Trophoblast cell (in vitro differentiated cells and primary cell): Measurements from ENCODE around the gene CFAP20DC.
A peak's percentile ranks its signal among the peaks of the same experiment; 100 is the strongest.
"Not testable (repeated sequence)": the region's sequence is repeated elsewhere in the genome, so short reads cannot be mapped to it uniquely, and the experiment has no call there.

Experiments used
- DNase-seq, 2 donors: peaks; one replicate each; pipeline ENCODE4 v3.0.0-alpha.2; 2016
- H2AFZ ChIP-seq: 2 replicates; pipeline ENCODE4 v1.6.1; 2013; ENCODE audit warnings: low read length, moderate library complexity, mild to moderate bottlenecking; ENCODE audit not compliant: insufficient read depth, poor library complexity
- H2AK5ac ChIP-seq: 2 replicates; pipeline ENCODE4 v1.6.1; 2013; ENCODE audit warnings: mild to moderate bottlenecking, low read length
- H2BK120ac ChIP-seq: 2 replicates; pipeline ENCODE4 v1.6.1; 2013; ENCODE audit warnings: low read length, mild to moderate bottlenecking, moderate library complexity; ENCODE audit not compliant: insufficient read depth, poor library complexity
- H2BK12ac ChIP-seq: 2 replicates; pipeline ENCODE4 v1.6.1; 2013; ENCODE audit warnings: mild to moderate bottlenecking, low read length, moderate library complexity
- H2BK5ac ChIP-seq: 2 replicates; pipeline ENCODE4 v1.6.1; 2013; ENCODE audit warnings: low read length, low read depth, moderate library complexity, mild to moderate bottlenecking; ENCODE audit not compliant: poor library complexity
- H3K14ac ChIP-seq: 2 replicates; pipeline ENCODE4 v1.6.1; 2013; ENCODE audit warnings: mild to moderate bottlenecking, low read length
- H3K18ac ChIP-seq: 2 replicates; pipeline ENCODE4 v1.6.1; 2013; ENCODE audit warnings: mild to moderate bottlenecking, low read length
- H3K23ac ChIP-seq: 2 replicates; pipeline ENCODE4 v1.6.1; 2013; ENCODE audit warnings: low read length
- H3K27ac ChIP-seq: 2 replicates; pipeline ENCODE4 v1.5.1; 2013; ENCODE audit warnings: low read depth, mild to moderate bottlenecking, inconsistent platforms, low read length, moderate library complexity
- H3K27me3 ChIP-seq: 2 replicates; pipeline ENCODE4 v1.6.1; 2013; ENCODE audit warnings: inconsistent platforms, mild to moderate bottlenecking, low read length, moderate library complexity; ENCODE audit not compliant: insufficient read depth
- H3K36me3 ChIP-seq, 2 experiments: 1 replicate in 1 of 2; 2 replicates in 1 of 2; pipeline ENCODE4 v1.6.1; 2013; ENCODE audit warnings: low read length in 2 of 2, mild to moderate bottlenecking in 2 of 2, moderate library complexity in 1 of 2; ENCODE audit not compliant: insufficient read depth in 2 of 2, control insufficient read depth in 1 of 2
- H3K4ac ChIP-seq: 2 replicates; pipeline ENCODE4 v1.6.1; 2013; ENCODE audit warnings: low read depth, mild to moderate bottlenecking, low read length, moderate library complexity
- H3K4me1 ChIP-seq, 2 experiments: 1 replicate in 1 of 2; 2 replicates in 1 of 2; pipeline ENCODE4 v1.6.1; 2013; ENCODE audit warnings: low read length in 2 of 2, mild to moderate bottlenecking in 2 of 2, moderate library complexity in 1 of 2; ENCODE audit not compliant: insufficient read depth in 2 of 2, control insufficient read depth in 1 of 2
- H3K4me2 ChIP-seq: 2 replicates; pipeline ENCODE4 v1.6.1; 2013; ENCODE audit warnings: inconsistent platforms, mild to moderate bottlenecking, low read length, moderate library complexity
- H3K4me3 ChIP-seq: 2 replicates; pipeline ENCODE4 v1.5.1; 2013; ENCODE audit warnings: mild to moderate bottlenecking, low read depth, low read length, inconsistent platforms
- H3K79me1 ChIP-seq: one replicate; pipeline ENCODE4 v1.6.1; 2013; ENCODE audit warnings: low read length
- H3K79me2 ChIP-seq: 2 replicates; pipeline ENCODE4 v1.6.1; 2013; ENCODE audit warnings: low read length, mild to moderate bottlenecking; ENCODE audit not compliant: control insufficient read depth, insufficient read depth, poor library complexity
- H3K9ac ChIP-seq: 2 replicates; pipeline ENCODE4 v1.6.1; 2013; ENCODE audit warnings: mild to moderate bottlenecking, low read length
- H3K9me3 ChIP-seq: 2 replicates; pipeline ENCODE4 v1.6.1; 2013; ENCODE audit warnings: low read depth, mild to moderate bottlenecking, control low read depth, inconsistent platforms, low read length; ENCODE audit not compliant: insufficient read depth
- H4K12ac ChIP-seq: 2 replicates; pipeline ENCODE4 v1.6.1; 2013; ENCODE audit warnings: low read depth, mild to moderate bottlenecking, low read length, moderate library complexity
- H4K8ac ChIP-seq: 2 replicates; pipeline ENCODE4 v1.6.1; 2013; ENCODE audit warnings: low read depth, mild to moderate bottlenecking, low read length, moderate library complexity
- H4K91ac ChIP-seq: one replicate; pipeline ENCODE4 v1.6.1; 2013; ENCODE audit warnings: low read depth, mild to moderate bottlenecking, low read length, moderate library complexity
- WGBS: extraction: QIAGEN DNeasy Blood & Tissue Kit; methylation state at CpG from one replicate; pipeline ENCODE4 v1.1.7; 2013; ENCODE audit warnings: missing lambda C conversion rate; ENCODE audit not compliant: insufficient read length, insufficient coverage; ENCODE audit errors: extremely low coverage; 5-methylcytosine and 5-hydroxymethylcytosine counted together

The CFAP20DC gene

DNA sequence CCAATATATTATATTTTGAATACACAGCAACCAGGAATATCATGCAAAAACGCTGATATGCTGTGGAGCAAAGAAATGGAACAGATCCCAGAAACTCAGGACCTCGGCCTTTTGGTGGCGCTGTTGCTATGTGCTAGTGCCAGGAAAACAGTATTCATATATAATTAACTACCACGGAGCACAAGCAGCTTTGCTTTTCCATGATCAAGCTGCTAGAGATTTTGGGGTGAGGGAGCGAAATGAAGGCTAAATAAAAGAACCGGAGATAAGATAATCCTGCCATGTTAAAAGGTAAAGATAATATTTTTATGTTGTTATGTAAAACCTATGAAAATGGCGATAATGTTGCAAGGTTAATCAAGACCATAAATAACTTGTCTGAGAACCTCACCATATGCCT lies 225.5 kb downstream of the CFAP20DC start:
- H3K79me1 ChIP-seq = no peaks in the 10 kb centered on the region
- no peak overlapping the region for H3K18ac ChIP-seq
- no peaks in the 10 kb centered on the region for H3K79me2 ChIP-seq
- WGBS = no CpG with 5 or more reads among the region's 7 CpGs
- no peak overlapping the region for H2BK12ac ChIP-seq
- no peaks in the 10 kb centered on the region for H3K4me1 ChIP-seq
- H3K4ac ChIP-seq = no peak overlapping the region
- peak; percentile 30 to 43 for DNase-seq
- no peaks in the 10 kb centered on the region for H3K9me3 ChIP-seq
- no peak overlapping the region for H2BK5ac ChIP-seq
- H4K12ac ChIP-seq = no peak overlapping the region
- H3K36me3 ChIP-seq = no peaks in the 10 kb centered on the region
- no peak overlapping the region for H3K4me2 ChIP-seq
- no peak overlapping the region for H3K27ac ChIP-seq
- no peak overlapping the region for H3K4me3 ChIP-seq
- H3K14ac ChIP-seq = no peak overlapping the region
- no peak overlapping the region for H3K23ac ChIP-seq
- no peak overlapping the region for H4K8ac ChIP-seq
- H2AK5ac ChIP-seq = no peak overlapping the region
- no peak overlapping the region for H3K9ac ChIP-seq
- H4K91ac ChIP-seq = no peak overlapping the region
- H3K27me3 ChIP-seq = no peaks in the 10 kb centered on the region
- H2AFZ ChIP-seq = no peak overlapping the region
- no peak overlapping the region for H2BK120ac ChIP-seq

DNA sequence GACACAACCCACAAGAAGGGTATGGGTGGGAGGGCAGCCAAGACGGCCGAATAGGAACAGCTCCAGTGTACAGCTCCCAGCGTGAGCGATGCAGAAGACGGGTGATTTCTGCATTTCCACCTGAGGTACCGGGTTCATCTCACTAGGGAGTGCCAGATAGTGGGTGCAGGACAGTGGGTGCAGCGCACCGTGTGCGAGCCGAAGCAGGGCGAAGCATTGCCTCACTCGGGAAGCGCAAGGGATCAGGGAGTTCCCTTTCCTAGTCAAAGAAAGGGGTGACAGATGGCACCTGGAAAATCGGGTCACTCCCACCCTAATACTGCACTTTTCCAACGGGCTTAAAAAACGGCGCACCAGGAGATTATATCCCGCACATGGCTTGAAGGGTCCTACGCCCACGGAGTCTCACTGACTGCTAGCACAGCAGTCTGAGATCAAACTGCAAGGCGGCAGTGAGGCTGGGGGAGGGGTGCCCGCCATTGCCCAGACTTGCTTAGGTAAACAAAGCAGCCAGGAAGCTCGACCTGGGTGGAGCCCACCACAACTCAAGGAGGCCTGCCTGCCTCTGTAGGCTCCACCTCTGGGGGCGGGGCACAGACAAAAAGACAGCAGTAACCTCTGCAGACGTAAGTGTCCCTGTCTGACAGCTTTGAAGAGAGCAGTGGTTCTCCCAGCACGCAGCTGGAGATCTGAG lies 243.1 kb downstream of the CFAP20DC start:
- not testable (repeated sequence) for H3K79me2 ChIP-seq, DNase-seq, H3K4me1 ChIP-seq, H3K14ac ChIP-seq, H2BK5ac ChIP-seq, H4K8ac ChIP-seq, H3K27me3 ChIP-seq, H2AK5ac ChIP-seq, H3K18ac ChIP-seq, H2AFZ ChIP-seq, H4K12ac ChIP-seq, H2BK12ac ChIP-seq, H2BK120ac ChIP-seq, H3K4me2 ChIP-seq, H3K23ac ChIP-seq, H3K9me3 ChIP-seq, H3K4me3 ChIP-seq, H3K79me1 ChIP-seq, H3K9ac ChIP-seq, H4K91ac ChIP-seq, H3K4ac ChIP-seq, H3K27ac ChIP-seq, H3K36me3 ChIP-seq
- WGBS = no CpG with 5 or more reads among the region's 26 CpGs

GRCh38 chr3:58804914-58805313 lies 244.9 kb downstream of the CFAP20DC start:
- no peak overlapping the region for H2AK5ac ChIP-seq
- no peak overlapping the region for H2BK5ac ChIP-seq
- H3K27ac ChIP-seq = no peak overlapping the region
- H3K14ac ChIP-seq = no peak overlapping the region
- H2BK120ac ChIP-seq = no peak overlapping the region
- H3K27me3 ChIP-seq = no peaks in the 10 kb centered on the region
- WGBS = no CpG with 5 or more reads among the region's 2 CpGs
- no peak overlapping the region for H3K18ac ChIP-seq
- H3K4me1 ChIP-seq = no peaks in the 10 kb centered on the region
- no peak for DNase-seq
- H3K9ac ChIP-seq = no peak overlapping the region
- H3K79me1 ChIP-seq = no peaks in the 10 kb centered on the region
- H2BK12ac ChIP-seq = no peak overlapping the region
- H4K8ac ChIP-seq = no peak overlapping the region
- H4K12ac ChIP-seq = no peak overlapping the region
- no peaks in the 10 kb centered on the region for H3K36me3 ChIP-seq
- H3K4me2 ChIP-seq = no peak overlapping the region
- H3K23ac ChIP-seq = no peak overlapping the region
- no peak overlapping the region for H4K91ac ChIP-seq
- H3K4ac ChIP-seq = no peak overlapping the region
- H3K79me2 ChIP-seq = no peaks in the 10 kb centered on the region
- H3K4me3 ChIP-seq = no peak overlapping the region
- no peak overlapping the region for H2AFZ ChIP-seq
- H3K9me3 ChIP-seq = no peaks in the 10 kb centered on the region

DNA sequence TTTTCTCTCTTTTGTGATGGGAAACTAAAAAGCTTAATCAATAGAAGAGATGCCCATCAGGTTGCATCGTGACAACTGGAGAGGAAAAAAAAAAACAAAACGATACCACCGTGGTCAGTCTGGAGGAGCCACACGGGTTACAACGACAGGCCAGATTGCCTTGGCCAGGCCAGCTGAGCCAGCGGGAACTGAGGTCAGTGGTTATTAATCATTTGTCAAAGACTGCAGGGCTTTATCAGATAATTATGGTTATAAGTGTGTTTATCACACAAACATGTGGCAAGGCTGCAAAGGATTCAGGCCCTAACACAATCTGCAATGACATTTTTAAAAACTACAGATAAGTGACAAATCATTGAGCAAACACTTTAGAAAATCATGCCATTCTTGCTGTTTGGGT lies 248.3 kb downstream of the CFAP20DC start:
- Histone ChIP-seq H2BK120ac (no peak overlapping the region), H3K4ac (no peak overlapping the region), H3K9me3 (no peaks in the 10 kb centered on the region), H3K79me1 (no peaks in the 10 kb centered on the region), H3K4me2 (no peak overlapping the region), H3K27me3 (no peaks in the 10 kb centered on the region), H3K36me3 (no peaks in the 10 kb centered on the region), H2BK12ac (no peak overlapping the region), H3K79me2 (no peaks in the 10 kb centered on the region), H3K18ac (no peak overlapping the region), H3K4me3 (no peak overlapping the region), H2AK5ac (no peak overlapping the region), H2BK5ac (no peak overlapping the region), H4K12ac (no peak overlapping the region), H3K9ac (no peak overlapping the region), H2AFZ (no peak overlapping the region), H3K4me1 (no peaks in the 10 kb centered on the region), H3K14ac (no peak overlapping the region), H3K27ac (no peak overlapping the region), H3K23ac (no peak overlapping the region), H4K8ac (no peak overlapping the region), H4K91ac (no peak overlapping the region)
- DNase-seq = no peak
- no CpG with 5 or more reads among the region's 6 CpGs for WGBS
